Muscle layer of duodenum (tissue), 2 donors: ENCODE measurements around the gene NKTR.

Experiments
- H3K27ac ChIP-seq: one replicate; pipeline ENCODE4 v1.7.0; 2013; ENCODE audit warnings: mild to moderate bottlenecking, low read length
- H3K27me3 ChIP-seq: one replicate; pipeline ENCODE4 v1.7.0; 2013; ENCODE audit warnings: low read depth, mild to moderate bottlenecking, control low read depth, low read length
- H3K36me3 ChIP-seq, 2 donors: one replicate each; pipeline ENCODE4 v1.7.0; 2013; ENCODE audit warnings: low read length in 2 of 2, control low read depth in 1 of 2, mild to moderate bottlenecking in 1 of 2; ENCODE audit not compliant: insufficient read depth in 2 of 2, control insufficient read depth in 1 of 2
- H3K4me1 ChIP-seq, 2 donors: one replicate each; pipeline ENCODE4 v1.7.0; 2013; ENCODE audit warnings: low read length in 2 of 2, mild to moderate bottlenecking in 2 of 2, control low read depth in 1 of 2, moderate library complexity in 1 of 2; ENCODE audit not compliant: insufficient read depth in 2 of 2, control insufficient read depth in 1 of 2
- H3K4me3 ChIP-seq, 2 donors: one replicate each; pipeline ENCODE4 v1.7.0; 2013; ENCODE audit warnings: low read length in 2 of 2, low read depth in 1 of 2, mild to moderate bottlenecking in 1 of 2
- H3K9me3 ChIP-seq, 2 donors: one replicate each; pipeline ENCODE4 v1.7.0; 2013; ENCODE audit warnings: low read length in 2 of 2, control low read depth in 1 of 2, mild to moderate bottlenecking in 1 of 2; ENCODE audit not compliant: control insufficient read depth in 1 of 2
- donor health status: healthy.

NKTR gene

GRCh38 chr3:42670670-42671069, 70.2 kb downstream of the NKTR start:
- Histone ChIP-seq H3K9me3 (peaks cover 0 to under 1% of the 10 kb centered on the region in 2 donors), H3K27me3 (no peaks in the 10 kb centered on the region), H3K4me3 (no peak overlapping the region), H3K36me3 (no peaks in the 10 kb centered on the region), H3K4me1 (peaks cover 7 to 24% of the 10 kb centered on the region in 2 donors), H3K27ac (no peak overlapping the region)

GRCh38 chr3:42672515-42672914, 72.0 kb downstream of the NKTR start:
- no peak overlapping the region for H3K27ac ChIP-seq
- H3K27me3 ChIP-seq = no peaks in the 10 kb centered on the region
- H3K4me3 ChIP-seq = no peak overlapping the region
- H3K9me3 ChIP-seq = peaks cover 0 to 3% of the 10 kb centered on the region in 2 donors
- no peaks in the 10 kb centered on the region for H3K36me3 ChIP-seq
- H3K4me1 ChIP-seq = peaks cover 5 to 8% of the 10 kb centered on the region in 2 donors

DNA sequence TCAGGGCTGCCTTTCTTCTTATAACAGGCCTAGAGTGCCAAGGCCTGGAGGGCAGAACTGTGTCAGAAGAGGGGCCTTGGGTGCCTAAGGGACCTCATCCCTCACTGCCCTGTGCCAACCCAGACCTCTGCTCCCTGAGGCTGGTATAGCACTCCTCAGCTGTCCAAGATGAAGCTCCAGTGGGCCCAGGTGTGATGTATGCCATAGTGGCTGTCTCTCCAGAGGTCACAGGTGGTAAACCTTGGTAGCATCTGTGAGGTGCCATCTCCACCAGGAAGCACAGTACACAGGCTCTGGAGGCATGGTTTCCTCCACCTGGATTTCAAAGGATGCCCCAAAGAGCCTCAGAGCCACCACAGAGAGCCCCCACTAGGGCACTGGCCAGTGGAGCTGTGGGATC, 72.6 kb downstream of the NKTR start:
- no peaks in the 10 kb centered on the region for H3K27me3 ChIP-seq
- H3K9me3 ChIP-seq = peaks cover 0 to 3% of the 10 kb centered on the region in 2 donors
- H3K36me3 ChIP-seq = no peaks in the 10 kb centered on the region
- peaks cover 0 to 2% of the 10 kb centered on the region in 2 donors for H3K4me1 ChIP-seq
- H3K27ac ChIP-seq = no peak overlapping the region
- H3K4me3 ChIP-seq = no peak overlapping the region

- Histone ChIP-seq H3K27ac (no peak overlapping the region), H3K9me3 (peaks cover 0 to 5% of the 10 kb centered on the region in 2 donors), H3K36me3 (no peaks in the 10 kb centered on the region), H3K27me3 (no peaks in the 10 kb centered on the region), H3K4me1 (no peaks in the 10 kb centered on the region), H3K4me3 (no peak overlapping the region)
These were observed 73.7 kb downstream of the NKTR start for GRCh38 chr3:42674146-42674545.

GRCh38 chr3:42675909-42676308, 75.4 kb downstream of the NKTR start:
- H3K36me3 ChIP-seq = no peaks in the 10 kb centered on the region
- peaks cover 0 to 5% of the 10 kb centered on the region in 2 donors for H3K9me3 ChIP-seq
- no peak overlapping the region for H3K4me3 ChIP-seq
- H3K4me1 ChIP-seq = no peaks in the 10 kb centered on the region
- no peak overlapping the region for H3K27ac ChIP-seq
- H3K27me3 ChIP-seq = no peaks in the 10 kb centered on the region

GRCh38 chr3:42678447-42678846, 78.0 kb downstream of the NKTR start:
- no peak overlapping the region for H3K4me3 ChIP-seq
- no peaks in the 10 kb centered on the region for H3K4me1 ChIP-seq
- H3K27ac ChIP-seq = no peak overlapping the region
- no peaks in the 10 kb centered on the region for H3K36me3 ChIP-seq
- no peaks in the 10 kb centered on the region for H3K27me3 ChIP-seq
- peaks cover 0 to 5% of the 10 kb centered on the region in 2 donors for H3K9me3 ChIP-seq

DNA sequence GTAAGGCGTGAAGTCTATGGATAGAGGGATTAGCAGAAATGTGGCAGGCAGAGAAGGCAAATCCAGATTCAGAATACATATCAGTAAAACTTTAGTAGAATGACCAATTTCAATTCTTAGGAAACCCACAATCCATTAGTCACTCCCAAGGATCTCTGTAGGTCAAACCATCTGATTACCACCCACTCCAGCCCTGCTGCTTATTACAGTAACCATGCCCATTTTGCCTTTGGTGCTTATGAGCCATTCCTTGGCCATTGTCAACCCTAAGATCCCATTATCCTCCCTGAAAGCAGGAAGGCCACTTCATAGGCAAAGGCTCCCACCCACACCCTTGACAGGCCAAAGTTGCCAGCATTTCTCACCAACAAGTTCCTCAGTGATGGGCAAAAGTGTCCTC, 79.8 kb downstream of the NKTR start:
- Histone ChIP-seq H3K27ac (no peak overlapping the region), H3K36me3 (no peaks in the 10 kb centered on the region), H3K9me3 (peaks cover 0 to 5% of the 10 kb centered on the region in 2 donors), H3K27me3 (no peaks in the 10 kb centered on the region), H3K4me3 (no peak overlapping the region), H3K4me1 (peaks cover 0 to under 1% of the 10 kb centered on the region in 2 donors)

DNA sequence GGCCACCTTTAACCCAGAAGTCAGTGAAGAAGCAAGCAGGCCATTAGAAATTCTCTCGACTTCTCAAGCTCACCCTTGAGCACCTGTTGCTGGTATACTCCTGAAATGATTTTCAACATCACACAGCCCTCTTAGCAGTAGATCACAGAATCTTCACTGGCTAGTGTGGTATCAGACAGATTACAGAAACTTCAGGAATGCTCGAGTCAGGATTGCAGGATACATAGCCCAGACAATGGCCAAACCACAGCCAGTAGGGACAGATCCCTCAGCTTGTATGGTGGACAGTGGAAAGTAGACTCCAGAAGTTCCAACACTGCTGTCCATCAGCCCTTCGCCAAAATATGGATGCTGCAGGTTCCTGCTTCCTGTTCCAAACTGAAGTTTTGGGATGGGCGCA, 80.3 kb downstream of the NKTR start:
- H3K4me1 ChIP-seq = peaks cover 0 to 6% of the 10 kb centered on the region in 2 donors
- peaks cover 0 to 3% of the 10 kb centered on the region in 2 donors for H3K9me3 ChIP-seq
- no peak overlapping the region for H3K4me3 ChIP-seq
- H3K27me3 ChIP-seq = peaks cover 3% of the 10 kb centered on the region
- no peak overlapping the region for H3K27ac ChIP-seq
- no peaks in the 10 kb centered on the region for H3K36me3 ChIP-seq

DNA sequence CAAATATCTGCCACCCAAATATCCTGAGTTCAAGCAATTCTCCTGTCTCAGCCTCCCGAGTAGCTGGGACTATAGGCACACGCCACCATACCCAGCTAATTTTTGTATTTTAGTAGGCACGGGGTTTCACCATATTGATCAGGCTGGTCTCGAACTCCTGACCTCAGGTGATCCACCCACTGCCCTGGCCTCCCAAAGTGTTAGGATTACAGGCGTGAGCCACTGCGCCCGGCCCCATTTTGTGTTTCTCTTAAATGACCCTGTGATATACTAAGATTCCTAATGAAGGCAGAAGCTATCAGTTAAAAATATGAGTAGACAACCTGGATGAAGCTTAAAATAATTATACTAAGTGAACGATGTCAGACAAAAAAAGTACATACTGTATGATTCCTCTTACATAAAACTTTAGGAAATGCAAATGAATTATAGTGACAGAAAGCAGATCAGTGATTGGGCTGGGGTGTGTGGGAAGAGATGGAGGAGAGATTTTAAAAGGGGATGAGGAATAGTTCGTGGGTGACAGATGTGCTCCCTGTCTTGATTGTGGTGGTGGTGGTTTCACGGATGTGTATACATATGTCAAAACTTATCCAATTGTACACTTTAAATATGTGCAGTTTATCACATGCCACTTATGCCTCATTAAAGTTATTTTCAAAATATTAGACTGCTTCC, 81.0 kb downstream of the NKTR start:
- Histone ChIP-seq H3K4me1 (peaks cover 0 to 12% of the 10 kb centered on the region in 2 donors), H3K27me3 (peaks cover 6% of the 10 kb centered on the region), H3K36me3 (no peaks in the 10 kb centered on the region), H3K9me3 (peaks cover 0 to 2% of the 10 kb centered on the region in 2 donors), H3K27ac (no peak overlapping the region), H3K4me3 (no peak overlapping the region)

- H3K4me1 ChIP-seq = peaks cover 0 to 12% of the 10 kb centered on the region in 2 donors
- no peaks in the 10 kb centered on the region for H3K36me3 ChIP-seq
- no peak overlapping the region for H3K27ac ChIP-seq
- H3K9me3 ChIP-seq = peaks cover 0 to 2% of the 10 kb centered on the region in 2 donors
- H3K4me3 ChIP-seq = no peak overlapping the region
- H3K27me3 ChIP-seq = peaks cover 6% of the 10 kb centered on the region
These were observed 82.0 kb downstream of the NKTR start for GRCh38 chr3:42682301-42683070.

- no peak overlapping the region for H3K27ac ChIP-seq
These were observed 83.6 kb downstream of the NKTR start for GRCh38 chr3:42683875-42684598.

More at GRCh38 chr3:42683875-42684598, 83.6 kb downstream of the NKTR start:
- Histone ChIP-seq H3K4me3 (no peak overlapping the region), H3K9me3 (no peaks in the 10 kb centered on the region), H3K36me3 (no peaks in the 10 kb centered on the region), H3K4me1 (peaks cover 0 to 12% of the 10 kb centered on the region in 2 donors), H3K27me3 (peaks cover 6% of the 10 kb centered on the region)
